Sigmoid colon (tissue), 7 donors: ENCODE data around the gene TUT4. TPM values are rescaled to one million over a fixed set of nuclear protein-coding genes. Genes with fewer than 3 reads are reported as not detected.

Source experiments
- DNase-seq: peaks from one replicate; pipeline ENCODE4 v3.0.0-alpha.2; 2019
- H3K27ac ChIP-seq, 4 donors: fragments of 200-600 bp; sonication (generic); one replicate each; pipeline ENCODE4 v1.5.1; 2016 to 2019; ENCODE audit warnings: mild to moderate bottlenecking in 1 of 4
- H3K27me3 ChIP-seq, 3 donors: fragments of 200-600 bp; sonication (generic); one replicate each; pipeline ENCODE4 v1.5.1; 2019; ENCODE audit warnings: mild to moderate bottlenecking in 1 of 3
- H3K36me3 ChIP-seq, 4 donors: fragments of 200-600 bp; sonication (generic); one replicate each; pipeline ENCODE4 v1.5.1; 2016 to 2019
- H3K4me1 ChIP-seq, 4 donors: fragments of 200-600 bp; sonication (generic); one replicate each; pipeline ENCODE4 v1.5.1; 2017 to 2019
- H3K4me3 ChIP-seq, 4 donors: fragments of 200-600 bp; sonication (generic); one replicate each; pipeline ENCODE4 v1.5.1; 2017 to 2019; ENCODE audit warnings: mild to moderate bottlenecking in 2 of 4, moderate library complexity in 1 of 4
- H3K9me3 ChIP-seq, 4 donors: fragments of 200-600 bp in 3 of 4; sonication (generic) in 3 of 4; one replicate each; pipeline versions ENCODE4 v1.5.1 to v1.6.1; 2013 to 2019
- EP300 ChIP-seq, 4 donors: sonication (generic); formaldehyde crosslinking; IDR thresholded peaks; one replicate each; pipeline ENCODE4 v1.6.1; 2017; ENCODE audit warnings: antibody characterized with exemption in 4 of 4
- POLR2A ChIP-seq, 2 donors: fragments of 450-650 bp; IDR thresholded peaks; one replicate each; pipeline ENCODE4 v1.6.1; 2016; ENCODE audit warnings: antibody characterized with exemption in 2 of 2, mild to moderate bottlenecking in 2 of 2, moderate library complexity in 2 of 2
- POLR2AphosphoS5 ChIP-seq, 4 donors: sonication (generic); formaldehyde crosslinking; IDR thresholded peaks; one replicate each; pipeline ENCODE4 v1.6.1; 2017; ENCODE audit warnings: antibody characterized with exemption in 4 of 4
- WGBS, 2 donors: extraction: QIAGEN DNeasy Blood & Tissue Kit; methylation state at CpG; one replicate each; pipeline ENCODE4 v1.1.7; 2013; 5-methylcytosine and 5-hydroxymethylcytosine counted together
- intact Hi-C: fragments of 100-400 bp; cut with DNase I; formaldehyde crosslinking; loops from one replicate; pipeline ENCODE4 v1.15.1; 2023
- polyA plus RNA-seq, 3 donors: library from polyadenylated mRNA; stranded (reverse); fragments of 200-250 nt; gene quantifications; one replicate each; pipeline ENCODE4 v1.2.3, GENCODE V29; 2013
- total RNA-seq, 4 donors: library from RNA; depleted of rRNA; stranded (reverse); fragments of >200 nt; gene quantifications; one replicate each; pipeline ENCODE4 v1.1.0, GENCODE V29; 2016
- TF ChIP-seq, protein P1 (sequence below), 4 experiments: fragments of 450-650 bp in 3 of 4; fragments of 200-600 bp in 1 of 4; IDR thresholded peaks; one replicate each; pipeline ENCODE4 v1.5.1; 2016 to 2019; ENCODE audit warnings: antibody characterized with exemption in 4 of 4, mild to moderate bottlenecking in 3 of 4, moderate library complexity in 2 of 4
- donor health status: healthy with polysubstance abuse.
- donor health status: Bipolar disorder and iron deficiency.
- donor health status: healthy.

The TUT4 gene
- total and polyA plus RNA-seq, 7 donors = 3.2 to 66.9 (median 50.4) TPM

DNA sequence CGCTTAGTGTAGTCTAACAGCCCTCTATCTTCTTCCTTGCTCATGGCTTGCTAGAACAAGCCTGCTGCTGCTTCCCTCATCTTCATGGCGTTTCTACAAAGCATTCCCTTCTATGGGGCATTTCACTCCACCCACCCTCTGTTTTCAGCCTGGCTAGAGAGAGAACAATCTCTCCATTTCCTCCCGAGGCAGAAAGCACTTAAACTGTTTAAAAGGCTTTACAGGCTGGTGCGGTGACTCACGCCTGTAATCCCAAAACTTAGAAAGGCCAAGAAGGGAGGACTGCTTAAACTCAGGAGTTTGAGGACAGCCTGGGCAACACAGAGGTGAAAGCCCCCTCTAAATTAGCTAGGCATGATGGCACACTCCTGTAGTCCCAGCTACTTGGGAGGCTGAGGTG lies 166.4 kb downstream of the TUT4 start:
- WGBS, 2 donors = 88 to 89% methylated on average over 5 of the region's 5 CpGs
- DNase-seq = no peak
- Histone ChIP-seq H3K9me3 (no peaks in the 10 kb centered on the region), H3K36me3 (no peaks in the 10 kb centered on the region), H3K27ac (no peak overlapping the region), H3K4me1 (no peaks in the 10 kb centered on the region), H3K4me3 (no peak overlapping the region), H3K27me3 (no peaks in the 10 kb centered on the region)
- intact Hi-C loops = no loop called here
- TF ChIP-seq POLR2AphosphoS5 (IDR thresholded peaks at IDR 0.05) (no peak), EP300 (IDR thresholded peaks at IDR 0.05) (no peak), POLR2A (IDR thresholded peaks at IDR 0.05) (no peak)
- TF ChIP-seq, protein P1, sequence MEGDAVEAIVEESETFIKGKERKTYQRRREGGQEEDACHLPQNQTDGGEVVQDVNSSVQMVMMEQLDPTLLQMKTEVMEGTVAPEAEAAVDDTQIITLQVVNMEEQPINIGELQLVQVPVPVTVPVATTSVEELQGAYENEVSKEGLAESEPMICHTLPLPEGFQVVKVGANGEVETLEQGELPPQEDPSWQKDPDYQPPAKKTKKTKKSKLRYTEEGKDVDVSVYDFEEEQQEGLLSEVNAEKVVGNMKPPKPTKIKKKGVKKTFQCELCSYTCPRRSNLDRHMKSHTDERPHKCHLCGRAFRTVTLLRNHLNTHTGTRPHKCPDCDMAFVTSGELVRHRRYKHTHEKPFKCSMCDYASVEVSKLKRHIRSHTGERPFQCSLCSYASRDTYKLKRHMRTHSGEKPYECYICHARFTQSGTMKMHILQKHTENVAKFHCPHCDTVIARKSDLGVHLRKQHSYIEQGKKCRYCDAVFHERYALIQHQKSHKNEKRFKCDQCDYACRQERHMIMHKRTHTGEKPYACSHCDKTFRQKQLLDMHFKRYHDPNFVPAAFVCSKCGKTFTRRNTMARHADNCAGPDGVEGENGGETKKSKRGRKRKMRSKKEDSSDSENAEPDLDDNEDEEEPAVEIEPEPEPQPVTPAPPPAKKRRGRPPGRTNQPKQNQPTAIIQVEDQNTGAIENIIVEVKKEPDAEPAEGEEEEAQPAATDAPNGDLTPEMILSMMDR (IDR thresholded peaks at IDR 0.05) = no peak

DNA sequence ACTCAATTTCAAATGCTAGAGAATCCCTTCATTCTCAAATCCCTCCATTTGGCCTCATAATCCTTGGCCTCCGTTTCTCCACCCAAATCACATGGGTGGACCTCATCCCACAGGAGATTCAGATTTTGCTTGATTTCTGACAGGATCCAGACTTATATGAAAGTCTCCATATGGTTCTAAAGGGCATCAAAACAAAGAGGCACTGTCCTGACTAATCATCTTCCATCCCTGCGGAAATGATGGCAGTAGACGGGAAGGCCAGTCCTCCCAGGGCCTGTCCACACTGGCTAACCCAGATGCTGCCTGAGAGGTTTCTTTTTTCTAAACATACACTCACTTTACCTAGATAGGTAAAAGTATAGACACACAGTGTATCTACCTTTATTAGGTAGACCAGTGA lies 167.5 kb downstream of the TUT4 start:
- WGBS, 2 donors = 95% methylated on average over 3 of the region's 3 CpGs
- intact Hi-C loops = no loop called here
- TF ChIP-seq, protein P1 (IDR thresholded peaks at IDR 0.05) = no peak
- TF ChIP-seq EP300 (IDR thresholded peaks at IDR 0.05) = no peak
- TF ChIP-seq POLR2A (IDR thresholded peaks at IDR 0.05) = no peak
- no peak for TF ChIP-seq POLR2AphosphoS5 (IDR thresholded peaks at IDR 0.05)

More for the DNA sequence above, 167.5 kb downstream of the TUT4 start:
- no peaks in the 10 kb centered on the region for H3K27me3 ChIP-seq
- DNase-seq = no peak
- H3K9me3 ChIP-seq = no peaks in the 10 kb centered on the region
- no peaks in the 10 kb centered on the region for H3K36me3 ChIP-seq
- H3K27ac ChIP-seq = no peak overlapping the region
- no peak overlapping the region for H3K4me3 ChIP-seq
- no peaks in the 10 kb centered on the region for H3K4me1 ChIP-seq

Other genes with a start within 250 kb of the TUT4 start
- gene CC2D1B, start 186.9 kb downstream of the TUT4 start, total RNA-seq = 10 to 100 TPM; 15.6 to 20.8 (median 18.2) TPM
- 10 to 100 TPM; 14.4 to 26.2 (median 19.2) TPM for gene CC2D1B, start 186.9 kb downstream of the TUT4 start, polyA plus RNA-seq
- gene ORC1, start 148.7 kb downstream of the TUT4 start, total RNA-seq = under 1 TPM in 2 of 4 donors, not detected in 2; 0.36 to 0.95 TPM
- gene ORC1, start 148.7 kb downstream of the TUT4 start, polyA plus RNA-seq = 1 to 10 TPM; 1.2 to 6.1 (median 1.8) TPM
- 10 to 100 TPM; 12.4 to 20.0 (median 17.5) TPM for gene PRPF38A, start 148.5 kb downstream of the TUT4 start, total RNA-seq
- gene PRPF38A, start 148.5 kb downstream of the TUT4 start, polyA plus RNA-seq = 10 to 100 TPM; 17.8 to 29.8 (median 22.2) TPM
- gene GPX7, start 49.3 kb upstream of the TUT4 start, total RNA-seq = 10 to 100 TPM; 17.0 to 49.3 (median 24.5) TPM
- gene GPX7, start 49.3 kb upstream of the TUT4 start, polyA plus RNA-seq = 1 to 10 TPM; 2.5 to 8.6 (median 5.4) TPM
- not detected for gene SHISAL2A, start 80.1 kb upstream of the TUT4 start, total RNA-seq
- gene SHISAL2A, start 80.1 kb upstream of the TUT4 start, polyA plus RNA-seq = 1 to 10 TPM in 1 of 3 donors, not detected in 2; 8.1 TPM
- gene COA7, start 145.3 kb upstream of the TUT4 start, total RNA-seq = 1 to 10 TPM; 6.9 to 8.2 (median 7.9) TPM
- 10 to 100 TPM in 2 of 3 donors, 1 to 10 TPM in 1; 8.4 to 16.4 (median 12.3) TPM for gene COA7, start 145.3 kb upstream of the TUT4 start, polyA plus RNA-seq
- gene ZYG11B, start 173.4 kb upstream of the TUT4 start, total RNA-seq = 10 to 100 TPM; 55.0 to 78.1 (median 70.0) TPM
- 1 to 10 TPM; 4.2 to 9.1 (median 7.4) TPM for gene ZYG11B, start 173.4 kb upstream of the TUT4 start, polyA plus RNA-seq